Parathyroid adenoma (tissue), 2 donors: ENCODE results near the gene PDE5A.

Experiments
- H2AFZ ChIP-seq: fragments of 300-600 bp; sonication (generic); one replicate; pipeline ENCODE4 v1.7.0; 2017; ENCODE audit warnings: antibody characterized with exemption, mild to moderate bottlenecking
- H3K27ac ChIP-seq: fragments of 300-600 bp; sonication (generic); one replicate; pipeline ENCODE4 v1.7.0; 2017
- H3K27me3 ChIP-seq: fragments of 300-600 bp; sonication (generic); one replicate; pipeline ENCODE4 v1.7.0; 2017; ENCODE audit warnings: low read length; ENCODE audit not compliant: control insufficient read depth, insufficient read depth
- H3K36me3 ChIP-seq: fragments of 300-600 bp; sonication (generic); one replicate; pipeline ENCODE4 v1.7.0; 2017; ENCODE audit warnings: low read length; ENCODE audit not compliant: control insufficient read depth, insufficient read depth
- H3K4me1 ChIP-seq: fragments of 300-600 bp; sonication (generic); one replicate; pipeline ENCODE4 v1.7.0; 2017; ENCODE audit warnings: control low read depth
- H3K4me2 ChIP-seq: fragments of 300-600 bp; sonication (generic); one replicate; pipeline ENCODE4 v1.7.0; 2017; ENCODE audit warnings: low read length
- H3K4me3 ChIP-seq: fragments of 300-600 bp; sonication (generic); one replicate; pipeline ENCODE4 v1.7.0; 2017; ENCODE audit warnings: low read depth, low read length
- H3K79me2 ChIP-seq: fragments of 300-600 bp; sonication (generic); one replicate; pipeline ENCODE4 v1.7.0; 2017; ENCODE audit warnings: control low read depth
- H3K9ac ChIP-seq: fragments of 300-600 bp; sonication (generic); one replicate; pipeline ENCODE4 v1.7.0; 2017; ENCODE audit warnings: mild to moderate bottlenecking
- H3K9me3 ChIP-seq: fragments of 300-600 bp; sonication (generic); one replicate; pipeline ENCODE4 v1.7.0; 2017; ENCODE audit warnings: low read length; ENCODE audit not compliant: control insufficient read depth
- TF ChIP-seq, protein P1 (sequence below): fragments of 300-600 bp; sonication (generic); IDR thresholded peaks from one replicate; pipeline ENCODE4 v1.7.0; 2017; ENCODE audit warnings: antibody characterized with exemption, mild to moderate bottlenecking
- donor health status: primary hyperparathyroidism.

PDE5A gene

DNA sequence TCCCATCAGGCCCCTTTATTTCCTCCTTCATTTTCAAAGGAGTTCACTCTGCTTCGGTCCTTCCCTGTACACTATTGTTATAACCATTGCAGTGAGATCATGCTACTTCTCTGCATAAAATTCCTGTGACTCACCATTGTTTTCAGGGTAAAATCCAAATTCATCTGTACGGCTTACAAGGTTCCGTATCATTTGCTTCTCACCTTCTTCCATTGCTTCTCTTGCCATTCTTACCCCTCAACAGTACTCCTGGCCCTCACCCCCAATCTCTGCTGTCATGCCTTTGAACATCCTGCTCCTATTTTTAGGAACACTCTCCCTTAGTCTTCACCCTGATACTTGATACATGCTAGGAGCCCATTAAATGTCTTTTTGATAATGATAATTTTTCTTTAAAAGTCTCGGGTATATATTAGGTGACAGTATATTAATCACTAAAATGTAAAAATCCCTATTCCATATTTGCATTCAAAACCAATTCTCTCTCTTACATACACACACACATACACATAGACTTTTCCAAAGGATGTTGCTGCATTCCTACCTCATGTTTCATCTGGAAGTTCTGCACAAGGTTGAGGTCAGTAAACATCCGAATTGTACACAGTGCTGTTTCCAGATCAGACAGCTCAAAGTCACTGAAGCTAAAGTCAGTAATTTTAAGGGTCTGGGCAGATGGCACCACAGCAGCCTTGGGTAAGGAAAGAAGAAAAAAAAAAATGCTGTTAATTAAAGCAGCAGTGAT, 103.4 kb downstream of the PDE5A start:
- Histone ChIP-seq H3K4me1 (no peaks in the 10 kb centered on the region), H3K4me2 (no peak overlapping the region), H3K4me3 (no peak overlapping the region), H3K9me3 (no peaks in the 10 kb centered on the region), H3K79me2 (no peaks in the 10 kb centered on the region), H3K36me3 (no peaks in the 10 kb centered on the region), H3K27ac (no peak overlapping the region), H3K9ac (no peak overlapping the region), H3K27me3 (no peaks in the 10 kb centered on the region), H2AFZ (no peak overlapping the region)
- TF ChIP-seq, protein P1, sequence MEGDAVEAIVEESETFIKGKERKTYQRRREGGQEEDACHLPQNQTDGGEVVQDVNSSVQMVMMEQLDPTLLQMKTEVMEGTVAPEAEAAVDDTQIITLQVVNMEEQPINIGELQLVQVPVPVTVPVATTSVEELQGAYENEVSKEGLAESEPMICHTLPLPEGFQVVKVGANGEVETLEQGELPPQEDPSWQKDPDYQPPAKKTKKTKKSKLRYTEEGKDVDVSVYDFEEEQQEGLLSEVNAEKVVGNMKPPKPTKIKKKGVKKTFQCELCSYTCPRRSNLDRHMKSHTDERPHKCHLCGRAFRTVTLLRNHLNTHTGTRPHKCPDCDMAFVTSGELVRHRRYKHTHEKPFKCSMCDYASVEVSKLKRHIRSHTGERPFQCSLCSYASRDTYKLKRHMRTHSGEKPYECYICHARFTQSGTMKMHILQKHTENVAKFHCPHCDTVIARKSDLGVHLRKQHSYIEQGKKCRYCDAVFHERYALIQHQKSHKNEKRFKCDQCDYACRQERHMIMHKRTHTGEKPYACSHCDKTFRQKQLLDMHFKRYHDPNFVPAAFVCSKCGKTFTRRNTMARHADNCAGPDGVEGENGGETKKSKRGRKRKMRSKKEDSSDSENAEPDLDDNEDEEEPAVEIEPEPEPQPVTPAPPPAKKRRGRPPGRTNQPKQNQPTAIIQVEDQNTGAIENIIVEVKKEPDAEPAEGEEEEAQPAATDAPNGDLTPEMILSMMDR, result no peak

DNA sequence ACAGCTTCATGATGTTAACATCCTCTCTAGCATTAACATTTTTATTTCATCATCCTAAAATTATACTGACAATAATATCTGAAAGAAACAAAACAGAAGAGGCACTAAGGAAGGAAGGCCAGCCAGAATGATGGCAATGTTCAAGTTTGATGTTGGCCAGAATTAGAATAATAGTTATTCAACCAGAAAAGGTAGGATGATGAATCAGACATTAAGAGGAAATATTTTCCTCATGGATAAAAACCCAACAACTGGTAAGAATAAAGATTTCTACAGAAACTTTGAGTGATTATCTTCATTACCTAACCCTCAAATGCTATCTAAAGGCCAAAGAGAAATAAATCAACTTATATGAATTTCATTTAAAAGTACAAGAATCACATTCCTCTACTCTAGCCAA, 105.2 kb downstream of the PDE5A start:
- H3K4me3 ChIP-seq, result no peak overlapping the region
- H3K9me3 ChIP-seq, result no peaks in the 10 kb centered on the region
- no peak overlapping the region for H2AFZ ChIP-seq
- TF ChIP-seq, protein P1, result no peak
- H3K4me1 ChIP-seq, result no peaks in the 10 kb centered on the region
- no peaks in the 10 kb centered on the region for H3K79me2 ChIP-seq
- no peak overlapping the region for H3K9ac ChIP-seq
- H3K36me3 ChIP-seq, result no peaks in the 10 kb centered on the region
- no peak overlapping the region for H3K27ac ChIP-seq
- H3K4me2 ChIP-seq, result no peak overlapping the region
- no peaks in the 10 kb centered on the region for H3K27me3 ChIP-seq

DNA sequence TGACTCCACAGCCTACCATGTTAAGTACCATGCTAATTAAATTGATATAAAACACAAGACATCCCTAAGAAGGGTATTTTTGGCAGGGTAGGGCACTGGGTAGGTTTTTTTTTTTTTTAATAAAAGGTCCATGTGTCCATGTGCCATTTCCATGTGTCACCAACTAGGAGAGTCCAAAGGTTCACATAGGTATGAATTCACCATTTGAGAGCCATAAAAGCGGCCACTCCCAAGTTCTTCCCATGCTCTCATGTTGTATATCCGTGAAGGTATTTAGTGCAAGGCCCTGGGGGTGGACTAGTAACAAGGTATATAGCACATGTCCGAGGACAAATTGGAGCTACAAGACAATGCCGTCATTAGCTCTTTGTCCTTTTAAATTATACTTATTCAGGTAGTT, 107.3 kb downstream of the PDE5A start:
- Histone ChIP-seq H3K27ac (no peak overlapping the region), H3K4me1 (no peaks in the 10 kb centered on the region)
- TF ChIP-seq, protein P1, result no peak

DNA sequence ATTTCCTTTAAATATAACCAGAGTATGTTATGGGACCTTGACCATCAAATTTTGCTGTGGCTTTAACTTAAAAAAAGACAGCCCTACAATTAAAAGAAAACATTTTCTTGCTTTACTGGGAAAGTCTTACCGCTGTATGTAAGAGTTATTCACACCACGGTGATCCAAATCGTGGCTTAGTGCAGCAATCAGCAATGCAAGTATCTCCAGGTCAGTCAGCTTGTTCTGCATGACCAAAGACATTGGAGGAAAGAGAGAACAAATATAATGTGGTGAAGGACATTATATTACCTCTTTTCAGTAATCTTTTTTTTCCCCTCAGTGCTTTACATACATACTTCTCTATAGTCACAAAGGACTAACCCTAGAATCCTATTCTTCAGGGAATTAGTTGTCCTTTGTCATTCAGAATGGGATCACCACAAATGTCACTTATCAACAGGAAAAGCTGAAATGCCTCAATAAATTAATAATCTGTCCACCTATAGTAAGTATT, 109.6 kb downstream of the PDE5A start:
- Histone ChIP-seq H3K36me3 (no peaks in the 10 kb centered on the region), H3K4me1 (no peaks in the 10 kb centered on the region)

More for the DNA sequence above, 107.3 kb downstream of the PDE5A start:
- no peak overlapping the region for H2AFZ ChIP-seq
- no peak overlapping the region for H3K4me3 ChIP-seq
- H3K36me3 ChIP-seq, result no peaks in the 10 kb centered on the region
- no peaks in the 10 kb centered on the region for H3K27me3 ChIP-seq
- H3K9me3 ChIP-seq, result no peaks in the 10 kb centered on the region
- no peak overlapping the region for H3K4me2 ChIP-seq
- H3K9ac ChIP-seq, result no peak overlapping the region
- H3K79me2 ChIP-seq, result no peaks in the 10 kb centered on the region

More for the DNA sequence above, 109.6 kb downstream of the PDE5A start:
- Histone ChIP-seq H3K9me3 (no peaks in the 10 kb centered on the region), H3K9ac (no peak overlapping the region), H3K4me3 (no peak overlapping the region), H3K4me2 (no peak overlapping the region), H3K79me2 (no peaks in the 10 kb centered on the region), H3K27ac (no peak overlapping the region), H3K27me3 (no peaks in the 10 kb centered on the region), H2AFZ (no peak overlapping the region)
- TF ChIP-seq, protein P1, result no peak
